MM.1S (cell line): ENCODE measurements around the gene IL17RD.

ENCODE experiments used
- DNase-seq: peaks from one replicate; pipeline ENCODE4 v3.0.0-alpha.2; 2015
- H2AFZ ChIP-seq: fragments of 300-600 bp; sonication (generic); 2 replicates; pipeline ENCODE4 v1.6.0; 2016; ENCODE audit warnings: antibody characterized with exemption, low read length
- H3F3A ChIP-seq: fragments of 300-600 bp; sonication (generic); 2 replicates; pipeline ENCODE4 v1.6.1; 2016; ENCODE audit warnings: mild to moderate bottlenecking, antibody characterized with exemption, low read length, moderate library complexity, mixed read lengths; ENCODE audit not compliant: insufficient read depth
- H3K27ac ChIP-seq: fragments of 300-600 bp; sonication (generic); 2 replicates; pipeline ENCODE4 v1.5.1; 2016; ENCODE audit warnings: mild to moderate bottlenecking, low read length
- H3K27me3 ChIP-seq: fragments of 300-600 bp; sonication (generic); replicated peaks from 2 replicates; pipeline ENCODE4 v1.6.0; 2016; ENCODE audit warnings: low read length; ENCODE audit not compliant: insufficient read depth
- H3K36me3 ChIP-seq: fragments of 300-600 bp; sonication (generic); replicated peaks from 2 replicates; pipeline ENCODE4 v1.6.1; 2016; ENCODE audit warnings: mild to moderate bottlenecking, low read length, mixed read lengths; ENCODE audit not compliant: insufficient read depth
- H3K4me1 ChIP-seq: fragments of 300-600 bp; sonication (generic); 2 replicates; pipeline ENCODE4 v1.6.1; 2016; ENCODE audit warnings: low read length, mixed read lengths
- H3K4me2 ChIP-seq: fragments of 300-600 bp; sonication (generic); 2 replicates; pipeline ENCODE4 v1.6.0; 2016; ENCODE audit warnings: low read depth, low read length
- H3K4me3 ChIP-seq: fragments of 300-600 bp; sonication (generic); 2 replicates; pipeline ENCODE4 v1.5.1; 2016; ENCODE audit warnings: low read length, mixed read lengths
- H3K79me2 ChIP-seq: fragments of 300-600 bp; sonication (generic); 2 replicates; pipeline ENCODE4 v1.6.1; 2016; ENCODE audit warnings: mixed run types, low read length, mixed read lengths
- H3K9ac ChIP-seq: fragments of 300-600 bp; sonication (generic); 2 replicates; pipeline ENCODE4 v1.6.1; 2016; ENCODE audit warnings: low read length, mixed read lengths
- H3K9me2 ChIP-seq: fragments of 300-600 bp; sonication (generic); replicated peaks from 2 replicates; pipeline ENCODE4 v1.6.1; 2016; ENCODE audit warnings: mild to moderate bottlenecking, low read length, mixed read lengths; ENCODE audit not compliant: insufficient read depth
- H3K9me3 ChIP-seq: fragments of 300-600 bp; sonication (generic); replicated peaks from 2 replicates; pipeline ENCODE4 v1.6.1; 2016; ENCODE audit warnings: mild to moderate bottlenecking, low read length, mixed read lengths; ENCODE audit not compliant: insufficient read depth
- H4K20me1 ChIP-seq: fragments of 300-600 bp; sonication (generic); 2 replicates; pipeline ENCODE4 v1.6.1; 2016; ENCODE audit warnings: mild to moderate bottlenecking, low read length, moderate library complexity, mixed read lengths; ENCODE audit not compliant: insufficient read depth
- EZH2 ChIP-seq: fragments of 300-600 bp; sonication (generic); optimal IDR thresholded peaks from 2 replicates; pipeline ENCODE3; 2017; ENCODE audit warnings: low read depth, mild to moderate bottlenecking, antibody characterized with exemption, low read length, mixed read lengths
- EZH2phosphoT487 ChIP-seq: fragments of 300-600 bp; sonication (generic); IDR thresholded peaks from 2 replicates; pipeline ENCODE4 v1.6.1; 2018; ENCODE audit warnings: antibody characterized with exemption, low read length
- TF ChIP-seq, protein P1 (sequence below): fragments of 300-600 bp; sonication (generic); IDR thresholded peaks from 2 replicates; pipeline ENCODE4 v1.5.1; 2016; ENCODE audit warnings: antibody characterized with exemption, low read length, mixed read lengths

IL17RD gene

DNA sequence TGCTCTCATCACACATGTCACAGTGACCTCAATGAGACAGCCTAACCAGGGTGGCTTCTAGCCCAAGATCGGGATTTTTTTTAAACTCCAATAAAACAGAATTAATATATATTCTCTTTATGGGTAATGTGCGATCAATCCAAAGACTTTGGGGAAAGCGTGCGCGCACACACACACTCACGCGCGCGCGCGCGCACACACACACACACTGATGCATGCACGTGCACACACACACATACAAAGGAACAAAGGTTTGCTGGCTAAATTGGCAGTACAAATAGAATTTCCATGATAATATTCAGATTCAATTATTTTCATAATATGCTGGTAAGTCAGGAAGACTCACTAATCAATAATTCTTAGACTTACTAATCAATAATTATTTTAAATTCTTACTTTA is 19.3 kb downstream of the IL17RD start:
- Histone ChIP-seq H3K36me3 (no peaks in the 10 kb centered on the region), H3K4me1 (no peaks in the 10 kb centered on the region), H3K27me3 (no peaks in the 10 kb centered on the region), H3K79me2 (no peaks in the 10 kb centered on the region), H3F3A (no peaks in the 10 kb centered on the region), H3K9me3 (no peaks in the 10 kb centered on the region), H3K9me2 (no peaks in the 10 kb centered on the region), H3K4me3 (no peak overlapping the region), H3K9ac (no peak overlapping the region), H3K27ac (no peak overlapping the region), H3K4me2 (no peak overlapping the region), H4K20me1 (no peaks in the 10 kb centered on the region), H2AFZ (no peak overlapping the region)
- DNase-seq = no peak
- TF ChIP-seq EZH2phosphoT487 (no peak), EZH2 (no peak)
- TF ChIP-seq, protein P1, sequence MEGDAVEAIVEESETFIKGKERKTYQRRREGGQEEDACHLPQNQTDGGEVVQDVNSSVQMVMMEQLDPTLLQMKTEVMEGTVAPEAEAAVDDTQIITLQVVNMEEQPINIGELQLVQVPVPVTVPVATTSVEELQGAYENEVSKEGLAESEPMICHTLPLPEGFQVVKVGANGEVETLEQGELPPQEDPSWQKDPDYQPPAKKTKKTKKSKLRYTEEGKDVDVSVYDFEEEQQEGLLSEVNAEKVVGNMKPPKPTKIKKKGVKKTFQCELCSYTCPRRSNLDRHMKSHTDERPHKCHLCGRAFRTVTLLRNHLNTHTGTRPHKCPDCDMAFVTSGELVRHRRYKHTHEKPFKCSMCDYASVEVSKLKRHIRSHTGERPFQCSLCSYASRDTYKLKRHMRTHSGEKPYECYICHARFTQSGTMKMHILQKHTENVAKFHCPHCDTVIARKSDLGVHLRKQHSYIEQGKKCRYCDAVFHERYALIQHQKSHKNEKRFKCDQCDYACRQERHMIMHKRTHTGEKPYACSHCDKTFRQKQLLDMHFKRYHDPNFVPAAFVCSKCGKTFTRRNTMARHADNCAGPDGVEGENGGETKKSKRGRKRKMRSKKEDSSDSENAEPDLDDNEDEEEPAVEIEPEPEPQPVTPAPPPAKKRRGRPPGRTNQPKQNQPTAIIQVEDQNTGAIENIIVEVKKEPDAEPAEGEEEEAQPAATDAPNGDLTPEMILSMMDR = no peak

DNA sequence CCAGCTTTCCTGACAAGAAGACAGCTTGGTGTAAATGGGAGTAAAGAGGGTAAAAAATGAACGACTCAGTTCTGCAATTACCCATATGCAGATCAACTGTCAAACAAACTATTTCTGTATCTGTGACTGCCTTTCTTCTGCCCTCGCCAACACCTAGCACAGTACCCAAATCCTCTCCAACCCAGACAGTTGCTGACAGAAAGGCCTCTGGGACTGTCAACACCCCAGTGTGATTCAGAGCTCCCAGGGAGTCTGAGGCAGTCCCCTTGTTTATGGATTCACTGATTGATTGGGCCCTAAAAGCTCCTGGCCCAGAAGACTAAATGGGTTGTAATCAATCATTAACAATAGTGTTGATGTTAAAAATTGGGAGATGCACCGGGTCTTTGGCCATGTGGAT is 20.2 kb downstream of the IL17RD start:
- Histone ChIP-seq H3K27me3 (no peaks in the 10 kb centered on the region), H4K20me1 (no peaks in the 10 kb centered on the region), H3K36me3 (no peaks in the 10 kb centered on the region), H3K27ac (no peak overlapping the region), H3F3A (no peaks in the 10 kb centered on the region), H3K79me2 (no peaks in the 10 kb centered on the region), H3K9me2 (no peaks in the 10 kb centered on the region), H3K9me3 (no peaks in the 10 kb centered on the region), H3K4me1 (no peaks in the 10 kb centered on the region), H3K9ac (no peak overlapping the region), H3K4me3 (no peak overlapping the region), H2AFZ (no peak overlapping the region), H3K4me2 (no peak overlapping the region)
- TF ChIP-seq, protein P1 = no peak
- TF ChIP-seq EZH2phosphoT487 = no peak
- no peak for TF ChIP-seq EZH2
- DNase-seq = no peak

DNA sequence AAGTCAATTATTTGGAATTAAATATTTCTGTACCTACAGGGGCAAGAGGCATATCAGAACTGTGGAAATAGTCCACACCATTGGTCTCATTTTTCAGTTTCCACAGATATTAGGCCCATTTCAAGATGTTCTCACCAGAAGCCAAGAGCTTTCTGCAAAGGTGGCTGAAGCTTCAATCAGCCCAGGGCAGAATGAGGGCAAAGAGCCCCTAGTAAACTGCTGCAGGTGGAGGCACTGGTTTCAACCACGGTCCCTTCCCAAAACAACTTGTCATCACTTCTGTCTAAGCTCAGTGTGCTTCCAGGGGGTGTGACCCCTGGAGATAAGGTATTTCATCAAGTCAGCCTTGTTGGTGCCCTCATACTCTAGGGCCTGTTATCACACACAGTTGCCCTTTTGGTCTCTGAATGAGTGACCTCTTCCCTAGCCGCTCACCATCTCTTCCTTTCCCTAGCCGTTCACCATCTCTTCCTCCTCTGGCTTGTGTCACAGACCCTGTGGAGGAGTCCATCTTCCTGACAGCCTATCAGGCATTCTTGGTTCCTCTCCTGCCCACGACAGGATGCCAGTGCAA is 21.2 kb downstream of the IL17RD start:
- H2AFZ ChIP-seq = no peak overlapping the region
- no peaks in the 10 kb centered on the region for H3K9me2 ChIP-seq
- no peaks in the 10 kb centered on the region for H3K27me3 ChIP-seq
- no peaks in the 10 kb centered on the region for H4K20me1 ChIP-seq
- no peak for TF ChIP-seq EZH2
- no peak for TF ChIP-seq EZH2phosphoT487
- TF ChIP-seq, protein P1 = no peak
- H3K9ac ChIP-seq = no peak overlapping the region
- no peaks in the 10 kb centered on the region for H3K36me3 ChIP-seq
- H3K4me3 ChIP-seq = no peak overlapping the region
- DNase-seq = no peak
- no peaks in the 10 kb centered on the region for H3K4me1 ChIP-seq
- H3K27ac ChIP-seq = no peak overlapping the region
- no peaks in the 10 kb centered on the region for H3F3A ChIP-seq
- no peaks in the 10 kb centered on the region for H3K9me3 ChIP-seq
- no peak overlapping the region for H3K4me2 ChIP-seq
- H3K79me2 ChIP-seq = no peaks in the 10 kb centered on the region
